GM21786 (cell line): Measurements from ENCODE around the gene ANKRD23.
A peak's percentile ranks its signal among the peaks of the same experiment; 100 is the strongest.
"Not testable (repeated sequence)": the region's sequence is repeated elsewhere in the genome, so short reads cannot be mapped to it uniquely, and the experiment has no call there.

ENCODE experiments used
- ATAC-seq: cut with Tn5 transposase; IDR thresholded peaks from one replicate; pipeline ENCODE4 v1.9.1; 2021; ENCODE audit not compliant: unreplicated experiment

The ANKRD23 gene

DNA sequence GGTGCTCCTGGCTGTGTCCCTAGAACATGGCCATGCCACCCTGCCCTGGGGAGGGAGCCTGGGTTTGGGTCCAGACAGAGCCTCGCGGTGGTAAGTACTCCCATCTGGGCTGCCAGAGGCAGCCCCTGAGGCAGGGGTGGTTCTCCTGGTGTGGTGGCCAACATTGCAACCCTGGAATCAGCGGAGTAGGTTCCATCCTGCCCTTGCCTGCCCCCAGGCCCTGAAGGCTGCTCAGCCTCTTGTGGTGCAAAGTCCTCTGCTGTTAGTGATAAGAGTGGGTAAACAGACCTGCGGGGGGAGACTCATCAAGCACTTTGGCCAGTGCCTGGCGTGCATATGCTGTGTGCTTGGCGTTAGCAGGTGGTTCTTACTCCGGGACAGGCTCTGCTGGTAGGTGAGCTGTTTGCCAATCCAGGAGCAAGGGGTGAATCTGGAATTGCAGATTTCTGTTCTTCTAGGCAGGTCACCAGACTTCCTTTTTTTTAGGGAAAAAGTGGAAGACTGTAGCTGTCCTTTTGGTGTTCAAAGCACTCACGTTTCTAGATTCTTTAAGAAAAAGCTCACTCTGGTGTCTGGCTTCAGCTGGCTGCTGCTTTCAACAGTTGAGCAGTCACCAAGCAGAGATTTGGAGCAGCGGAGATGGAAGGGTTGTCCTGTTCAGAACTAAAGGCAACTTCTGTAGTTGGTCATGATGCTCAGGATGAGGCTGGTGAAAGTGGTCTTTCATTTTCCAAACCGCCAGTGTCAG is 24.5 kb downstream of the ANKRD23 start:
- no peak for ATAC-seq

DNA sequence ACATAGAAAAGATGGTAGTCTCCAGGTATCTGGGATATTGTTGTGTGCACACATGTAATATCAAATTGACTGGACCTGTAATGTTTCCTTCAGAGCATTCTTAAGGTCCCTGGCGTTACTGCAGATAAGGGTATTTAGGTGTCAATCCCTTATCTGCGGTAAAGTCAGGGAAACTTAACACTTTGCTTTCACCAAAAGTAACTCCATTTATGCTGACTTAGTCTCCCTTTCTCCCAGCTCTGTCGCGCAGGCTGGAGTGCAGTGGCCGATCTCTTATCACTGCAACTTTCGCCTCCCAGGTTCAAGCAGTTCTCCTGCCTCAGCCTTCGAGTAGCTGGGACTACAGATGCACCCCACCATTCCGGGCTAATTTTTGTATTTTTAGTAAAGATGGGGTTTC is 25.9 kb downstream of the ANKRD23 start:
- ATAC-seq: no peak

DNA sequence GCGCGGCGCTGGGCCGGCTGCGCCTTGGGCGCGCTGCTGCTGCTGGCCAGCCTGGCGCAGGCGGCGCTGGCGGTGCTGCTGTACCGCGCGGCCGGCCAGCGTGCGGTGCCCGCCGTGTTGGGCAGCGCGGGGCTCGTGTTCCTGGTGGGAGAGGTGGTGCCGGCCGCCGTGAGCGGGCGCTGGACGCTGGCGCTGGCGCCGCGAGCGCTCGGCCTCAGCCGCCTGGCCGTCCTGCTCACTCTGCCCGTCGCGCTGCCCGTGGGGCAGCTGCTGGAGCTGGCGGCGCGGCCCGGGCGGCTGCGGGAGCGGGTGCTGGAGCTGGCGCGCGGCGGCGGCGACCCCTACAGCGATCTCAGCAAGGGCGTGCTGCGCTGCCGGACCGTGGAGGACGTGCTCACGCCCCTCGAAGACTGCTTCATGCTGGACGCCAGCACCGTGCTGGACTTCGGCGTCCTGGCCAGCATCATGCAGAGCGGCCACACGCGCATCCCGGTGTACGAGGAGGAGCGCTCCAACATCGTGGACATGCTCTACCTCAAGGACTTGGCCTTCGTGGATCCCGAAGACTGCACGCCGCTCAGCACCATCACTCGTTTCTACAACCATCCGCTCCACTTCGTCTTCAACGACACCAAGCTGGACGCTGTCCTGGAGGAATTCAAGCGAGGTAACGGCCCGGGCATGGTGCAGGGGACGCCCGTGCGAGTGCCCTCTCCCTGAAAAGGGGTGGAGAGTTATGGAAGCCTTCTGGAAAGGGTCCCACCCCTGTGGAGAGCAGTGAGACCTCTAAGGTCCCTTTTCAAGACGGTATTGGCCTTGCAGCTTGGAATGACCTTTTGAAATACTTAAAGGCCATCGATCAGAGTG is 26.8 kb downstream of the ANKRD23 start:
- no peak for ATAC-seq

DNA sequence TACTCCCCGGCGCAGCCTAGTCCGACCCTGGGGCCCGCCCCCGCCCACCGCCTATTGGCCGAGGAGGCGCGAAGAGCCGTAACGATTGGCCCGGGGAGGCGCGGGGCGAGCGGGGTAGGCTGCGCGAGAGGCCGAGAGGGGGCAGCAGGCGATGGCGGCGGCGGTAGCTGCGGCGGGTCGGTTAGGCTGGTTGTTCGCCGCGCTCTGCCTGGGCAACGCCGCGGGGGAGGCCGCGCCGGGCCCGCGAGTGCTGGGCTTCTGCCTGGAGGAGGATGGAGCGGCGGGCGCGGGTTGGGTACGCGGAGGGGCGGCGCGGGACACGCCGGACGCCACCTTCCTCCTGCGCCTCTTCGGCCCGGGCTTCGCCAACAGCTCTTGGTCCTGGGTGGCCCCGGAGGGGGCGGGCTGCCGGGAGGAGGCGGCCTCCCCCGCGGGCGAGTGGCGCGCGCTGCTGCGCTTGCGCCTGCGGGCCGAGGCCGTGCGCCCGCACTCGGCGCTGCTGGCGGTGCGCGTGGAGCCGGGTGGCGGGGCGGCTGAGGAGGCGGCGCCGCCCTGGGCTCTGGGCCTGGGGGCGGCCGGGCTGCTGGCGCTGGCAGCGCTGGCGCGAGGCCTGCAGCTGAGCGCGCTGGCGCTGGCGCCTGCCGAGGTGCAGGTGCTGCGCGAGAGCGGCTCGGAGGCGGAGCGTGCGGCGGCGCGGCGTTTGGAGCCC is 27.5 kb downstream of the ANKRD23 start, which contains the start of gene CNNM3:
Gene CNNM3, plus strand, starts transcription at position 142 of the 709 bp plus-strand sequence. Its CDS starts 10 bp downstream, at position 152.
- peak; percentile 82 for ATAC-seq

DNA sequence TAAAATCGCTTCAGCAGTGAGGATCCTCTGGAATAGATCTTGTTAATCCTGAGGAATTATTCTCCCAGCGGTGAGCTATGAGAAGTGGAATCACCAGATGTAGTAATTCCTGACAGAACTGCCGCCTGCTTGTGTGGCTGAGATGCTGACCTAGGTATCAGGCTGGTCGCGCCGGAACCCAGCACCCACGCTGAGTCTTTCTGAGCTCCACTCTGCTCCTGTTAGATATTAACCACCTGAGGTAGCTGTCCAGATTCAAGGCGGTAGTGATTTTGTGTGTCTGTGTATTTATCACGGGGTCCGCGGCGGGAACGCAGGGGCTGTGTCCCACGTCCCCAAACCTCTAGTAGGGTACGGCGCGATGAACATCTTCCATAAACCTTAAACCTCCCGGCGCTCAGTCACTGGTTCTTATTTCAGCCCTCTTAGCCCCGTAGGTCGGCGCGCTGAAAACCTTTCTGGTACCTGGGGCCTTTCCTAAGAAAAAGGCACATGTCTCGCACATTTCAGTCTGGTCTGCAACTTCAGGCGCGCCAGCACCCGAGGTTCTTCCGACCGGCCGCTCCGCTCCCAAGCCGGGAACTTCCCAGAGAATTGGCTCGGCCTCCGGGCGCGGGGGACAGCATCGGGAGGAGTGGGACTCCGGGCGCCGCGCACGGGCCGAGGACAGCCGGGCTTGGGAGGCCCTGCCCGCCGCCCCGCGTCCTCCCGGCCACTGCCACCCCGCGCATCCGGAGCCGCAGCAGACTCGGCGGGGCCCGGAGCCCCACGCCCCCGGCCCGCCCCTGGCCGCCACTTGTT is 28.3 kb downstream of the ANKRD23 start:
- no peak for ATAC-seq

DNA sequence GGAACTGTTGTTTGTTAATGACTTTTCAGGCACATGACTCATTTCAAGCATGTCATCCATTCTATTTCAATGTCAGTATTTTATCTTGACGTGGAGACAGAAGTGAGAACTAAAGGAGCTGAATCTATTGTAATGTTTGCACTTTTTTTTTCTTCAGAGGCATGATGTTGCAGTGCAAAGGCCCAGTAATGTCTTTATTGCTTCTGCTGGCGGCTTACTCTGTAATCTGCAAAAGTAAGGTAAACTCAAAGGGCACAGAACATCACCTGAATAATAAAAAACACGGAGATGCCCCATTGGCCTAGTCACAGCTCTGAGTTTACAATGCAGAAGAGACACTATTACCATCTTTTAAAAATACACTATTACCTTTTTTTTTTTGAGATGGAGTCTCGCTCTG is 30.2 kb downstream of the ANKRD23 start:
- no peak for ATAC-seq

DNA sequence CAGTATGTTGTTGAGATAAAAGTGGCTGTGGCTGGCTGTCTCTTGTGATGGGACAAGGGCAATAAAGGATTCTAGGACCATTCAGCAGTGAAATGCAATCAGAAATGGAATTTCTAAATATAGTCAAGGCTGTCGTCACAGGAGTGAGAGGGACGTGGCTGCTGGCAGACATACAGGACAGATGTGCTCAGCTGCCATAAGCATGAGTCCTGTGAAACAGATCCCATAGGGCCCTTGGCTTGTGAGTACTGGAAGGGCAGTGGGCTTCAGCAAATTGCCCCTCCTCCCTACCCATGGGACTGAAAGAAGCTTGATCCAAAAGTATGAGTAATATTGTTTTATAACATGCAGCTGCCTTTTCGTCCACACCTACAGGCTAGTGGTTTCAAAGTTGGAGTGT is 31.9 kb downstream of the ANKRD23 start:
- no peak for ATAC-seq

DNA sequence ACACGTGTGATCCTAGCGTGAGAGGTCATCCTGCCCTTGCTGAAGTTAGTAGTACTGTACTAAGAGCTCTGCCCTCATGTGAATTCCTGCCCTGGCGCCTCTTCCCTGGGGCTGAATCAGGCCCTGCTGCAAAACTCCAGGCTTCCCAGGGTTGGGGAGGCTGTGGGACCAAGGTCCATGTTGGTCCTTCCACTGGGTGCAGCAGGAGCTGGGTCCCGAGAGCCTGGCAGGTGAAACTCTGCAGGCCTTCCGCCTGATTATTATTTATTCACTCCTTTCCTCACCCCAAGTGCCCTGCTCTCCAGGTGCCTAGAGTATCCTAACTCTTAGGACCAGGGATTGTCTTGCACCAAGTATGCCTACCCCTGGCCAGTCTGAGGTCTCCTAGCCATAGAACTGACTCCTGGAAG is 33.0 kb downstream of the ANKRD23 start:
- no peak for ATAC-seq

DNA sequence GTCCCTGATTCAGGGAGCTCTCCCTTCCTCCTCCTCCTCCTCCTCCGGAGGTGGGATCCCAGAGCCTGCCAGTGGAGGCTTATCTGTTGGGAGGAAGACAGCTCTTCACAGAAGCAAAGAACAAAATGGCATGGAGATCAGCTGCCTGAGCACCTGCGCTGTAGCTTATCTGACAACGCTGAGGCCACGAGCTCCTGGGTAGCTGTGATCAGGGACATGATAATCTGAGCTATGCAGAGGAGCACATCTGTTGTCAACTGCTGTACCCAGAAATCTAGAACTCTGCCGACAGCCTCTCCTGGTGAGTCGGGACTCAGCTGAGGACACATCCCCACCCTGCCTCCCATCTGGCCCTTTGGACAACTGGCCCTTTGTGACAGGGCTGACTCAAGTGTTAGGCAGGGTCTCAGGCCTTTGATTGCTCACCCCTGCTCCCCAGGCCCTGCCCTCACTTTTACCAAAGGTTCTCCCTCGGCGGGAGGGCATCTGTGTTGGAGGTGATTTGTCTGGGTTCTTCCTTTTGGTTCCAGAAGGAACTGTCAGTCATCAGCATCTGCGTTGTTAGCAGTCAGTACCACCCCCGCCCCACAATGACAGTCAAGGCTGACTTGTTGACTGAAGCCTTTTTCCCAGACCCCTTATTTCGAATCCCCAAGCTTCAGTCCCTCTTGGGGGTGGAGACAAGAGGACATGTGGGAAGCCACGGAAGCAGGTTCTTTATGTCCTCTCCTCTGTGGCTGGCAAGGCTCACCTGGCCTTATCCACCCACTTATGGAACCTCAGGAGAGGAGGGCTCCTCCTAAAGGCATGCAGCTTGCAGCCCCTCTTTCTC is 33.7 kb downstream of the ANKRD23 start:
- no peak for ATAC-seq

DNA sequence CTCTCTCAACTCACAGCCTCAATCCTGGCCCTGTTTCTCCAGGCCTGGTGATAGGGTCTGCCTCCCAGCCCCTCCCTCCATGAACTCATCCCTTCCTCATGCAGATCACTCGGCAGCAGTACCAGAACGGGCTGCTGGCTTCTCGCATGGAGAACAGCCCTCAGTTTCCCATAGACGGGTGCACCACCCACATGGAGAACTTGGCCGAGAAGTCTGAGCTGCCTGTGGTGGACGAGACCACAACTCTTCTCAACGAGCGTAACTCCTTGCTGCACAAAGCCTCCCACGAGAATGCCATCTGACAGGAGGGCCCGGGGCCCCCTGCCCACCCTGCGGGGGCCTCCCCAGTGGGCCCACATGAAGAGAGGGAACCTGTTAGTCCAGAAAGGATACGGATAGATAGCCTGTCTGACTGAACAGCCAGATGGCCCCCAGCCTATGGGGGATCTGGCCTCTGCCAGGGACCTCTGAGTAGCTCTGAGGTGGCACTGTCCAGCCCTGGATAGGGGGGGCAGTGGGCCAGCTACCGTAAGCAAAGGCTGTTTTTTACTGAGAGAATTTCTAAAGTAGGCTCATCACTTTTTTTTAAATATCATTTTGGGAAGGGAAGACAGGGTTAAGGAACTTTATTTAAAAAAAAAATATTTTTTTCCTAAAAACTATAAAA is 34.5 kb downstream of the ANKRD23 start:
- ATAC-seq: no peak

DNA sequence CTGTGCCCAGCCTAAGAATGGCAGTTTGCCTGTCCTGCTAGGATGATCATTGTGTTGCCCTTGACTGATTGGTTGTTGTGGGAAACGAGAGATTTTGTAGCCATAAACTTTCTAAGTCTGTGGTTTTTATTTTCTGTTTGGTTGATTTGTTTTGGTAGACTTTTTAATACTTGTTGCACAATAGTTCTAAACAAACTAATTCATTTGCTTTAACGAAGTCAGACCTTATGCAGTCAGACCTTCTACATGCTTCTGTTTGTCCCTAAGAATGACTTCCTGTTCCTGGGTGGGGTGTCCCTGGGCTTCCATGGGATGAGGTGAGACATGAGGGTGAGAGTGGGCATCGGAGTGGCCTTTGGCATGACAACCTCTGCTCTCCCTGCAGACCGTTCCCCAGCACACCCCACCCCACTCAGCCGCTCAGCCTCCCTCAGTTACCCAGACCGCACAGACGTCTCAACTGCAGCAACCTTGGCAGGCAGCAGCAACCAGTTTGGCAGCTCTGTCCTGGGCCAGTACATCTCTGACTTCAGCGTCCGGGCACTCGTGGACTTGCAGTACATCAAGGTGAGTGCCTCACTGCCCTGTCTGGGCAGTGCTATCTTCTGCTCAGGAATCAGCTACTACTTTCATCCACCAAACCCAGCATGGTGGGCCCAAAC is 35.5 kb downstream of the ANKRD23 start:
- ATAC-seq: no peak

DNA sequence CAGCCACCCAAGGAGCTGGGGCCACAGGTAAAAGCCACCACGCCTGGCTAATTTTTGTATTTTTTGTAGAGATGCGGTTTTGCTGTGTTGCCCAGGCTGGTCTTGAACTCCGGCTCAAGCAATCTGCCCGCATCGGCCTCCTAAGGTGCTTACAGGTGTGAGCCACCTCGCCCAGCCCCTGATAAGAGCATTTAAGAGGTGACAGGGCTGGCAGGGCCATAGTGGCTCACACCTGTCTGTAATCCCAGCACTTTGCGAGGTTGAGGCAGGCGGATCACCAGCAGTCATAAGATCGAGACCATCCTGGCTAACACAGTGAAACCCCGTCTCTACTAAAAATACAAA is 36.7 kb downstream of the ANKRD23 start:
- no peak for ATAC-seq

DNA sequence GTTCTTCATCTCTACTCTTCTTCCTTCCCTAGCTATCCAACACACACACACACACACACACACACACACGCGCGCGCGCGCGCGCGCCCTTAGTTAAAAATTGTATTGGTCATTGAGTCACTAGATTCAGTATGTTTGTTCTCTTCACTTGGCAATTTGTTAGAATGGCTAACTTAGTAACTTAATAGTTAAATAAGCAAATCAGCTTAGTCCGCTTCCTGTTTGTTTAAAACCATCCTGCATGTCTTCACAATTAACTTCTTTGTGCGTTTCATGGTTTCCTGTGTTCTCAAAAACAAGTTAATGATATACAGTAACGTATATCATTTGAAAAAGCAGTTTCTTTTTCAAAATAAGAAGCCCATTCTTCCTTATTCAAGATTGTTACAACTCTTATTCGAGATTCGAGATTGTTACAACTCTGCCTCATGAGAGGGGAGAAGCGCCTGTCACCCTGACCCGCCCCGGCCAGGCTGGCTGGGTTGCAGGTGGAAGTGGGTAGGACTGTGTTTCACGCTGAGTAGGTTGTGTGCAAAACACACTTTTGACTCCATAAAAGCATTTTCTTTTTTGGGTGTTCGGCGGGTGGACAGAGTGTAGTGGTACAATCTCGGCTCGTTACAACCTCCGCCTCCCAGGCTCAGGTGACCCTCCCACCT is 37.2 kb downstream of the ANKRD23 start:
- no peak for ATAC-seq

DNA sequence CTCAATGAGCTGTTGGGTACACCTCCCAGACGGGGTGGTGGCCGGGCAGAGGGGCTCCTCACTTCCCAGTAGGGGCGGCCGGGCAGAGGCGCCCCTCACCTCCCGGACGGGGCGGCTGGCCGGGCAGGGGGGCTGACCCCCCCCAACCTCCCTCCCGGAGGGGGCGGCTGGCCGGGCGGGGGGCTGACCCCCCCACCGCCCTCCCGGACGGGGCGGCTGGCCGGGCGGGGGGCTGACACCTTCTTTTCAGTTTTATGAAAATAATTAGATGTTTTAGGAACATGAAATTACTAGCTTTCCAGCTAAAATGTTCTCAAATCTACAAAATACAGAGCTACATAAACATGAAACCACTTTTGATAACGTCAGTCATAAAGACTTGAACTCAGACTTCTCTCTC is 37.9 kb downstream of the ANKRD23 start:
- not testable (repeated sequence) for ATAC-seq

DNA sequence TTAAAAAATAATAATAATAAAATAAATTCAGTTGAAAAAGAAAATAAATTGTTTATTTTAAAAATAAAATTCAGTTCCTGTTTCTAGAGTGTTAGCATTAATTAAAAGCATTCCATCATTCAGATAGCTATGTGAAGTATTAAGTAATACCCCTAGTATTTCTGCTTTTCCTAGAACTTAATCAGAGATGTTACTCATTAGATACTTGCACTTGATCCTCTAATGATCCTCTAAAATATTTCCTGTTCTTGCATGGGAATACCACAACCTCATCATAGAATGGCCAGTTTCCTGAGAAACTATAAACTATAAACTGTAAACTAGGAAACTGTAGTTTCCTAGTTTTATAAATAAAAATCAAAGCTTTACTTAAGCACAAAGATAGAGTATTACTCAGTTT is 38.8 kb downstream of the ANKRD23 start:
- no peak for ATAC-seq

DNA sequence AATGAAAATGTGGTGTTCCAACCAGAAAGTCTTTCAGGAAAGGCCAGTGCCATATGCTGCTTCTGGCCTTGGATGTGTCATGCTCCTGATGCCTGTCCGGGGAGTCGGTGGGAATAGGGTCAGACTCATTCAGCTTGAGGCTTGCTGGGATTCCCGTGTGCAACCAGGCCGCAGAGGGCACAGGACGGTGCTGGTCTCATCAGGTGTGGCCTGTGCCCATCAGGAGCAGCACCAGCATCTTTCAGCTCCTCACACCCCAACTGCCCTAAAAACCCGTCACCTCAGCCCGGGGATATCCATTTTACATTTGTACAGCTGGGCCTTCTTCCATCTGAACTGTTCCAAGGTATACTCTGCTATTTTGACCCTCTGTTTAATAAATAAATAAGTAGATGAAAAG is 41.1 kb downstream of the ANKRD23 start:
- ATAC-seq: no peak

DNA sequence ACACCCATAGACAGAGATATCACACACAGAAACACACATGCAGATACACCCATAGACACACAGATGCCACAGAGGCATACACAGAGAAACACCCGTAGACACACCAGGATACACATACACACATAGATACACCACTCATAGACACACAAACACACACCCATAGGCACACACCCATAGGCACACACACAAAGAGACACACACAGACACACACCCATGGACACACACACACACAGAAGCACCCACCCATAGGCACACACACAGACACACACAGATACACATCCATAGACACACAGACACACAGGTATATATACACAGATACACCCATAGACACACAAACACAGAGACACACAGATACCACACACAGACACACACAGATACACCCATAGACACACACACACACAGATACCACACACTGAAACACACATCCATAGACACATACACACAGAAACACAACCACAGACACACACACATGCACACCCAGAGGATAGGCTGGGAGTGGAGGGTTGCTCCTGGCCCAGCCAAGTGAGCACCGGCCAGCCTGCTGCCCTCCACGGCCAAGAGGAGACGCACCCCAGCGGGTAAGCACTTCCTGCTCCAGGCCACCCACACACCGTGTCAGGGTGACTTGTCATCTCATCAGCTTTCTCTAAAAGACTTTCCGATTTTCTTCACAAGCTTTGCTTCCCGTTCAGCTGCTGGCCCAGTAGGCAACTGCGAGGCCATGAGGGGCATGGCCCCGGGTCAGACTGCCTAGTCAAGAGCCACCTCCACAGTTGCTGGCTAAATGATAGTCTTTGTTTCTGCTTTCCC is 41.8 kb downstream of the ANKRD23 start:
- ATAC-seq: no peak
